Dedifferentiated amniotic fluid mesenchymal stem cell (primary cell): ENCODE results near the gene PRRC2B.

ENCODE experiments used
- DNase-seq: peaks from one replicate; pipeline ENCODE4 v3.0.0-alpha.2; 2016; ENCODE audit errors: extremely low spot score

PRRC2B gene

DNA sequence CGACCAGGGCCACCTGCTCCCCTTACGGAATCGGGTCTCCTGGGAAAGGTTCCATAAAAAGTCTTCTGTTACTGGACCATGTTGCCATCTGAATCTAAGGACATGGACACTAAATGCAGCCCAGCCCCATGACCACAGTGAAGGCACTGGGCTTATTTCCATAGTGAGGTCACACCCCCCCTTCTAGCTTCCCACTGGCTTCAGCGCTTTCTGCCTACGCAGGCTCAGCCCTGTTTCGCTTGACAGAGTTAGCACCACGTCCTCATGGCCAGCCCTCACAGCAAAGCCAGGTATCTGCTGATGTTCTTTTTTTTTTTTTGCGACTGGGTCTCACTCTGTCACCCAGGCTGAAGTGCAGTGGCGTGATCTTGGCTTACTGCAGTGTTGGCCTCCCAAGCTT, 123.0 kb downstream of the PRRC2B start:
- DNase-seq = no peak

DNA sequence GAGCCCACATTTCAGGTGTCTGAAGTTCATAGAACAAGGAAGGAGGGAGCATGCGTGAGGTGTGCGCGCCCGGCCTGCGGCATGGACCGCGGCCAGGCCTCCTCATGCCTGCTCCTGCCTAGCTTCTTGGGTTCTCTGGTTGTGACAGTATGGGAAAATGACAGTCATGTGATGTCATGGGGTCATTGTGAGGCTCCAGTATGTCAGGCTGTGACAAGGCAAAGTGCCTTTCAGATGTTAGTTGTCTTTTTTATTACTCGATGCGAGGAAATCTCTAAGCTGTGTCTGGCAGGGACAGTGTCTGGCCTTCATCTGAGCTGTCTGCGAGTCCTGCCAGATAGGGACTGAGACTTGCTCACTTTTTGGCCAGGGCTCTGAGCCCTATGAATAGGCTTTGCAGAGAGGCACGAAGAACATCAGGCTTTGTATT, 123.9 kb downstream of the PRRC2B start:
- no peak for DNase-seq

DNA sequence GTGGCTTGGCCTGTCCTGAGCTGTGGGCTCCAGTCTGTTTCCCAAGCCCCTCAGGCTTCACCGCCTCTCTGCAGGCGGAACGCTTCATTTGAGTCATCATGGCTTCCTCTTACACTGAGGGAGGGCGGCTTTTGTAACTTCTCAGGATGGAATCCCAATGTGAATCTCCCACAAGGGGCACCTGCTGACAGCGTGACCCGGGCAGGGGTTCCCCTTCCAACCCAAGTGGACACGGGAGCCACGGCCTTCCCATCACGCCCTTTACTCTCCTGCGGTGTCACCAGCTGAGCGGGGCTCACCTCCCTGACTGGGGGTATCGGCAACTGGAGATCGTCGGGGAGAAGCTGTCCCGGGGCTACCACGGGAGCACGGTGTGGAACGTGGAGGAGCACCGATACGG, 124.7 kb downstream of the PRRC2B start:
- DNase-seq = no peak

DNA sequence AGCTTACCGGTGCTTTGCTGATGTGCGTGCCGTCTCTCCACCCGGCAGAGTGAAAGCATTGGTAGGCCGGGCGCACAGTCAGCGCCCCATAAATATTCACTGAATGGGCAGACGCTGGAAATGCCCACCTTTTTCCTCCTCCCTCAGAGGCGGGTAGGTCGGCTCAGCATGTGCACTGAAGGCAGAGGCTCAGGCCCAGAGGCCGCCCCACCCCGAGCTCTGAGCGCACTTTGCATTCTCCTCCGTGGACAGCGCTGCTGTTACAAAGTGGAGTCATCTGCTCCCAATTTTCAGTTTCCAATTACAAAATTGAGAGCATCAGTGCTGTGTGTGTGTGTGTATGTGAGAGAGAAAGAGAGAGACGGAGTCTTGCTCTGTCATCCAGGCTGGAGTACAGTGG, 126.6 kb downstream of the PRRC2B start:
- DNase-seq = no peak

DNA sequence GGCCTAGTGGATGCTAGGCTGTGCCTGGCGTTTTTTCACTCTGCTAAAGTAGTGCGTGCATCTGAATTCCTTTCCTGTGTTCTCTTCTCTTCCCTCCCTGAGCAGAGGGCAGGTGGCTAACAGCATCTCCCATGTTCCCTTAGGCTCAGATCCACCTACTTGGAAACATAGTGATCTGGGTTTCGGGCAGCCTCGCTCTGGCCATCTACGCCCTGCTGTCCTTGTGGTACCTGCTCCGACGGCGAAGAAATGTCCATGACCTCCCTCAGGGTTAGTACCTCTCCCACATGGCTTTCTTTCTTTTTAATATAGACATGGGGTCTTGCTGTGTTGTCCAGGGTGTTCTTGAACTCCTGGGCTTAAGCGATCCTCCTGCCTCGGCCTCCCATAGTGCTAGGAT, 127.3 kb downstream of the PRRC2B start:
- DNase-seq = no peak

DNA sequence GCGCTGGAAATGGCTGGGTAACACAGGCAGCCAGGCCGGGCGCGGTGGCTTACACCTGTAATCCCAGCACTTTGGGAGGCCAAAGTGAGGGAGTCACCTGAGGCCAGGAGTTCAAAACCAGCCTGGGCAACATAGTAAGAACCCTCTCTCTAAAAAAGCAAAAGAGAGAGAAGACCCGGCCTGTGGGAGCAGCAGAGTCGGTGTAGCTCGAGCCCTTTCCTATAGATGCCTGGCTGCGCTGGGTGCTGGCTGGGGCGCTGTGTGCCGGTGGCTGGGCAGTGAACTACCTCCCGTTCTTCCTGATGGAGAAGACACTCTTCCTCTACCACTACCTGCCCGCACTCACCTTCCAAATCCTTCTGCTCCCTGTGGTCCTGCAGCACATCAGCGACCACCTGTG, 127.9 kb downstream of the PRRC2B start:
- DNase-seq = no peak

DNA sequence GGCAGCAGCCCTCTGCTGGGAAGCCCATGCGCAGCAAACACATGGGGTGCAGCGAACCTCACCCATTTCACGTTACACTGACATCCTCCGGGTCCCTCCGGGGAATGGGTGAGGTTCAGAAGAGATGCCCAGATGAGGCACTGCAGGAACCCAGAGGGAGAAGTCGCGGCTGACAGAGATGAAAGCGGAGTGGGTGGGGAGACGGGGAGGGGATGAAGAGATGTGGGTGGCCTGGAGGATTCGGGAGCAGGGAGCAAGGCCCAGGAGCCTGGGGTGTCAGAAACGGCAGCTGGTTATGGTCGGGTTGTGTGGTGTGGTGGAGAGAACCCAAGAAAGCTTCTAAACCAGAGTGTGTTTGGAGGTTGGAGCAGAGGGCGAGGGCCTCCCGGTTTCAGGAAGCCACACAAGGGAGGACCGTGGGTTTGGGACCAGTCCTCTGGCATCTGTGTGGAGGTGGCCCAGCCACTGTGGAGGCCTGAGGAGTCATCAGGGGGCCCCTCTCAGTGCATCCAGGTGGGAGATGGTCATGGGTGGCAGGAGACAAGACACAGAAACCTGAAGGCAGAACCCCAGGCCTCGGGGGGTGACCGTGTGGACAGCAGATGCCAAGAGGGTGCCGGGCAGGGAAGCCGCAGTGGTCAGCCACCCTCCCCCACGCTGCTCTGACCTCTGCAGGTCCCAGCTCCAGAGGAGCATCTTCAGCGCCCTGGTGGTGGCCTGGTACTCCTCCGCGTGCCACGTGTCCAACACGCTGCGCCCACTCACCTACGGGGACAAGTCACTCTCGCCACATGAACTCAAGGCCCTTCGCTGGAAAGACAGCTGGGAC, 128.6 kb downstream of the PRRC2B start:
- no peak for DNase-seq

DNA sequence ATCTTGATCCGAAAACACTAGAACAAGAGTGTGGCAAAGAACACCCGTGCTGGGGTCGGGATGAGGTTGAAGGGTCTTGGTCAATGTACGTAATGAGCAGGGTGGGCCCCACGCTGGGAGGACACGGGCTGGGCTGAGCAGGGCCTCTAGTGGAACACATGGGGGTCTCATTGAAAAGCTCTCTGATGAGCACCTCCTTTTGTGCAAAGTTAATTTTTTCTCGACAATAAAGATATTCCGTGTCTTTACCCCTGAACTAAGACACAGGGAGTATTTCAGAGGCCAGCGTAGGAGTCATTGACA, 129.2 kb downstream of the PRRC2B start:
- no peak for DNase-seq

DNA sequence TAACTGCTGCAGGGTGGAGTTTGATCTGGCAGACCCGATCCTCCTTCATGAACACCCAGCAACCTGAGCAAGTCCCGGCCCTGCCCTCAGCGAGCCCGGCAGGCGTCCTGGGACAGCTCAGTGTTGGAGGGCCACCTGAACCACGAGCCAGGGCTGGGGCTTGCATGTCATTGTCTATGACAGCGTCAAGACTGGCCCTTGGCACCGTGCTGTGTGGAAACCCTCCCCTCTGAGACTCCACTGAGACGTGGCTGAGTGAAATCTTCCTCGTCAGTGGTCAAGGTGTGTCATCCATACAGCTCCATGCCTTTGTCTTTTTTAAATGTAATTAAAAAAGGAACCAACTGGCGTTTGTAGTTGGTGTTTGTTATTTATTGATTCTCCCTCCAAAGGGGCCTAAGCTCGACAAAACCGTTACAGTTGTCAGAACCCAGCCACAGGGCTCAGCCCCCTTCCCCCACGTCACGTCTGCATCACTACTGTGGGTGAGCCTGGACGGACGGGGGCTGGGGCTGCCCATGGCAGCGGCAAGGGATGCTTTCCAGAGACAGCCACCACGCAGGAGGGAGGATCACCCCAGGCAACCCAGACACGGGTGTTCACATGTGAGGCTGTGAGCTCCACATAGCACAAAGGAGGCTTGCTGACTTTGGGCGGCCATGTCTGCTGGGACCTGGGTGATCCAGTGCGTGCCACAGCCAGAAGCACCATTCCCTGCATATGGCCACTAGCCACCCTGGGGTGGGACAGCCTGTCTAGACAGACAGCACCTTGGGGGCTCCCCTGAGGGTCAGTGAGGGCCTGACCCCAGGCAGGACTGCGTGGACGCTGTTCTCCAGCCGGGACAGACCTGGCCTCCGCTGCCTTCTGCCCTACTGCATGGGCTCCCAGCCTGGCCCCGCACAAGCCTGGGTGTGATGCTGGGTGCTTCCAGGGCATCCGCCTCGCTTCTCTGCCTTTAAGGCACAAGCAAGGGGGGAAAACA, 129.9 kb downstream of the PRRC2B start:
- DNase-seq = no peak

DNA sequence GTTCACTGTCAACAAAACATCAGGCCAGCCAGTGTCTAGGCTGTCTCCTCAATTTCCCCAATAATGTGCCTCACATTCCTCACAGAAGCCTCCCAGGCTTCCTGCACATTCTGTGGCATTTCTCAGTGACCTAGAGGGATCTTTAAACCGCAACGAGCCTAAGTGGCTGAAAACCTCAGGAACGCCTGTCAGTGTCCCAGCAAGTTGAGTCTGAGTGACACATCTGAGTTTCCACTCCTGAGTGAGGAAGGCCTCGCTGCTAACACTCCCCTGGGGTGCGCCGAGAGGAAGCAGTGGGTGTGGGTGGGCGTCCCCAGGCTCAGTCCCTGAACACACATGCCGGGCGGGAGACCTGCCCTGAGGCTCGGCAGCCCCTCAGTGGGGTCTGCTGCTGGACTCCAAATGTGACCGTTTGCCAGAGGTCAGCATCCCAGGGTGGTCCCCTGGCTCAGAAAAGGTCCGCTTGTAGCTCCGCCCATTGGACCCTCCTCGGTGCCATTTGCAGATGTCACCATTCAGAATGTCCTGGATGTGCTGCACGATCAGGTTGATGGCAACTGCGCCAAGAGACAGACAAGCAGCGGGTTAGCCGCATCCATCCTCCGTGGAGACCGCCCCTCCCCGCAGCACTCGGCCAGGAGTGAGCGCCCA, 130.9 kb downstream of the PRRC2B start:
- no peak for DNase-seq

DNA sequence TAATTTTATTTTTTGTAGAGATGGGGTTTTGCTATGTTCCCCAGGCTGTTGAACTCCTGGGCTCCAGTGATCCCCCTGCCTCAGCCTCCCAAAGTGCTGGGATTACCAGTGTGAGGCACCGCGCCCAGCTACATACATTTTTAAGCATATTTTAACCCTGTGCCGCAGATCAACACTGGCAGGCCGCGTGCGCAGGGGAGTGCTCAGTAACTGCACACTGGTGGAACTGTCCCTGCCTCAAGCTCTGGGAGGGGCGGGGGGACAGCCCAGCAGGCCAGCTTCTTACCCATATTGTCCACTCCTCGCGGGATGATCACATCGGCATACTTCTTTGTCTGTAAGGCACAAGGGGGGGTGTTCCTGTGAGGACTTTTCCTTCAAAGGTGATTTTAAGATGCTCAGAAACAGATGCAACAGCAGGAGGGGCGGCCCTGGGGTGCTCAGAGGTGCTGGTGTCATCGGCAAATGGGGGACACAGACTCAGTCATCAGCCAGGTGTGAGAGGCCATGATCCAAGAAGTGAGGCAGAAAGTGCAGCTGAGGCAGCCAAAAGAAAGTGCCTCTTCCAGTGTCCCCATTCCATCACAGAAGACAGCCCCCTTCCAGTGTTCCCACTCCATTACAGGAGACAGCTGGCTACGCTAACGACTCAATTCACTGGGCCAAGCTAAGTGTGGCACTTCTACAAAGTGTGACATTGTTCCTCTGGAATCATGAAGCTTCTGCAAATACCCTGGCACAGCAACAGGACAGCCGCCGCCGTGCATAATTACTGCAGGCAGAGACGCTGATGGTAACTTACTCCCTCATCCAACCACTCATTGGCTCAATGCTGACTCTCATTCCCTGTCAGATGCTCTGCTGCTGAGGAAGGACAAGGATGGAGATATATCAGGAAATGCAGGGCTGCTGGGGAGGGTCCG, 132.0 kb downstream of the PRRC2B start:
- no peak for DNase-seq

DNA sequence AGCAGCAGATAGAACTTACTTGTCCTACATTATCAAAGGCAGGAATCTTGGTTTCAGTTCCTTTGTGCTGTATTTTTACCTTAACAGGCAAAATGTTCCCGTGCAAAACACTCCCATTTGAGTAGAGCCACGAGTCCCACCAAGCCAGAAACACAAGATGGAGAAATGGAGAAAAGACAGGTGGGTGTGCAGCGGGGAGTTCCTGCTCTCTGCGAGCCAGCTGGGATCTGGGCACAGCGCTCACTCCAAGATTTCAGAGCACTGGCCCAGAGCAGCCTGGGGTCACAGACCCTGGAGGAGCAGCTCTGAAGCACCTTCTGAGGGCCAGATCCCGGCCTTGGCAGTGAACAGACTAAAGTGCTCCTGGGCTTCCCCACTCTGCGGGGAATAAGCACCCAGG, 134.3 kb downstream of the PRRC2B start:
- no peak for DNase-seq

DNA sequence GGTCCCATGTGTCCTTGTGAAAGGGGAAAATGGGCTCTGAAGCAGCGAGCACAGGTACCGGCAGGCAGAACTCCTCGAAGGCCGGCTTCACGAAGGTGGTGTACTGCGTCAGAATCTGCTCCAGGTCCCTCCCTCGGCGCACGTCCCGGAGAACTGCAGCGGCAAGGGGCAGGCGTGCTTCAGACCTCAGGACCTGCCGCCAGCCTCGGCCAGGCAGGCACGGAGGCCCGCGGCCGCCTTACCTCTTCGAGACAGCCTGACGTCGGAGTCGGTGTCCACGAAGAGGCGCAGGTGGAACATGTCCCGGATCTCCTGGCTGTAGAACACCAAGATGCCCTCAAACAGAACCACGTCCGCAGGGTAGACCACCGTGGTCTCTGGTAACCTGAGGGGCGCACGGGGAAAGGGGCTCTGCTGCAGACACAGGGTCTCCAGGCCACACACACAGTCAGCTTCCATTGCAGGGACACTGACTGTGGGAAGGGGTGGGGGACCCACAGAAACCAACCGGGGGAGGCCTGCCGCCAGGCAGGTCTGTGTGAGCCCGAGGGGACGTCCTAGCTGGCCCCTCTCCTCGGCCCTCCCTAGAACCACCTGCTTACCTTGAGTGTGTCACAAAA, 135.1 kb downstream of the PRRC2B start:
- no peak for DNase-seq

DNA sequence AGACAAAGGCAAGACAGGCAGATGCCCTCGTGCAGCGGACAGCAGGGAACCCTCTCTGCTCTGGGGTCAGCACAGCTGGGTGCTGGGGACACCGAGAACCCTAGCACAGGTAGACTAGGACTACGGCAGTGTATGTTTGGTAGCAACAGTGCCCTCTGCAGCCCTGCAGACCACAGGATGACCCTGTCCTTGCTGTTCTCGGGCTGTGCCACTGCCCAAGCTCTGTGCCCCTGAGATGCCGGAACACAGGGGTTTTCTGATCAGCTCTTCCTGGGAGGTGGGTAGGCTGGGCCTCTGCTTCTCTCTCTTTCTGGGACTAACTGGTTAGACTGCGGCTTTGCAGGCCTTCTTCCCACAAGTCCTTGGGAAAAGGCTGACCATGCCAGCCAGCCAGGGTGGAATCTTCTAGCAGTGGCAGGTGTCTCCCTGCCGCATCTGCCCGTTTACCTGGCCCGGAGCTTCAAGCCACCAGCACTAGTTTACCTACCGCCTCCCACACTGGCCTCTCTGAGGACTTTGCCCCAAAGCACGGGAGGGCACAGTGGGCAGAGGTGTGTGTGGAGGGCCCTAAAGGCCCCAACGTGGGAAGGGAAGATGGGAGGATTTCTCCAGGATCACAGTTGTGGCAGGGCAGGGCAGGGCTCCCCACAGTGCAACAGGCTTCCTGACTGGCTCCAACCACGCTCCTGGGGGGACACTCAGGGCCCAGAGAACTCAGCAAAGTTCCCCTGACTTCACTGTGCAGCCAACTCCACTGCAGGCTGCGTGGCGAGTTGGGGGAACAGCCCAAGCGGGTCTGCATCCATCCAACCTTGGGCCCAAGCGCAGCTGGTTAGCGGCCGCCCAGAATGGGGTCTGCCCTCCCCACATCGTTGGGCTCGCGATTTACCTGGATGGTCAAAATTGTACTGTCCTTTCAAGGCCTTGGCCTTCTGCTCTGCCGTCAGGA, 136.0 kb downstream of the PRRC2B start:
- DNase-seq = no peak

DNA sequence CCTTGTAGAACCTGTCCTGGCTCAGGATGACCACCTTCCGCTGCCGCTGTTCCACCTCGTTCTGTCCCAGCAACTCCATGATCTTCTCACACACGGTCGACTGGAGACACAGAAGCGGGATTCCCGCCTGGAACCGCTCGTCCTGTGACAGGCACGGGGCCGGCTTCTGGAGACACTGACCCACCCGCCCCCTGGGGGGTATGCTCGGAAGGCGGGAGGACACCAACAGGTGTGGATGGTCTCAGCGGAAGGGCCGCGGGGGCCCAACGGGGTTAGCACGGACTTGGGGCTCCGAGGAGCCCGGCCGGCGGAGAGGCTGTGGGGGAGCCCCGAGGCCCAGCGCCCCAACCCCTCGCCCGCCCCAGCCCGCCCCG, 136.6 kb downstream of the PRRC2B start:
- DNase-seq = no peak

DNA sequence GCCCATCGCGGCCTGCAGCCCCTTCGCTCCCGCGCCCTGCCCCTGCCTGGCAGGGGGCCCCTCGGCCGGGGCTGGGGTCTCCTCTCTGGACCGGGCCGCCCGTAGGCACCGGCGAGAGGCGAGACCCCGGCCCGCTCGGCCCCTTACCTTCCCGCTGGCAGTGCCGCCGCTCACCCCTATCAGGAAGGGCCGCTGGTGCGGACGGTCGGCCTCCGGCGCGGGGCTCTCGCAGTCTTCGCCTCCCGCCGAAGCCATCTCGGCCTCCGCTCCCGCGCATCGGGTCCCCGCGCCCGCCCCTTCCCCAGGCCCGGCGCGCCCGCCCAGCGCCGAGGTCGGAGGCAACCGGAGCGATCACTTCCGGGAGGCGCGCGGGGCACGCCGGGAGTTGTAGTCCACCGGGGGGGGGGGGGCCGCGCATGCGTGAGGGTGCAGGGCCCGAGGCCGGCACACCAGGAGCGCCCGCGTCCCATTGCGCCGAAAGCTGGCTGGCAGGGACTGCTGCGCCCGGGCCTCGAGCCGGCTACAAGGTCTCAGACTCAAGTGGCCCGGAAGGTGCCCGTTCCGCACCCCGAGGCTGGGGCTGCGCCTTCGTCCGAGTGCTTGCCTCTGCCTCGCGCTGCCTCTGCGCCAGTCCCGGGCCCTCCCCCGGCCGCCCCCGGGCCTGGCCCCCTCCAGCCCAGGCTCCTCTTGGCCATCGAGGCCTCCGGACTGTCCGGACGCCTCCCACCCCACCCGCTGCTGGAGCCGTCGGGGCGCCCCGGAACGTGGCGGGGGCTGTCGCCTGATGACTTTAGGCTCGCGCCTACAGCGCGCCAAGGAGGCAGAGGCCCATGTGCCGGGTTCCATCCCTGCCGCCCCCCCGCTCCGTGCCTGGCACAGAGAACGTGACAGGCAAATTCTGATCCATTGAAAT, 137.3 kb downstream of the PRRC2B start, which contains the start of gene UCK1:
Gene UCK1, minus strand, starts transcription at position 344 of the 913 bp plus-strand sequence. Its CDS starts 89 bp downstream, at position 255.
- peak; percentile 61 for DNase-seq

DNA sequence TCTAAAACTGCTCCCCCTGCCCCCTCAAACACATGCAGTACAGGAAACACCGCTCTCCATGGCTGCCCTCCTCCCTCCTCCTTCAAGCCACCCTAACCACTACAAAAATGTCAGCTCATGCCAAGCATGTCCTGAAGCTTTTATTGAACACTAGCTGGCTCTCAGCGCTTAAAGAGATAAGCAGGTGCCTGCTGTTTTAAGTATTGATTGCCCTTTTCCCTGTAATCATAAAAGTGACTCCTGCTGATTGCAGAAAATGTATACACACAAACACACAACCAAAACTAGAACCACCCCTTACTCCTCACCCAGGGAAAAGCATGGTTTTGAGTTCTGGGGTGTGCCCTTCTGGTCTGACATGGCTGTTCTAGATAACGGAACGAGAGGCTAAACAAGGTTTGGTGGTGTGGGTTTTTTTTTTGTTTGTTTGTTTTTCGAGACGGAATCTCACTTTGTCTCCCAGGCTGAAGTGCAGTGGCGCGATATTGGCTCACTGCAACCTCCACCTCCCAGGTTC, 140.9 kb downstream of the PRRC2B start:
- no peak for DNase-seq

DNA sequence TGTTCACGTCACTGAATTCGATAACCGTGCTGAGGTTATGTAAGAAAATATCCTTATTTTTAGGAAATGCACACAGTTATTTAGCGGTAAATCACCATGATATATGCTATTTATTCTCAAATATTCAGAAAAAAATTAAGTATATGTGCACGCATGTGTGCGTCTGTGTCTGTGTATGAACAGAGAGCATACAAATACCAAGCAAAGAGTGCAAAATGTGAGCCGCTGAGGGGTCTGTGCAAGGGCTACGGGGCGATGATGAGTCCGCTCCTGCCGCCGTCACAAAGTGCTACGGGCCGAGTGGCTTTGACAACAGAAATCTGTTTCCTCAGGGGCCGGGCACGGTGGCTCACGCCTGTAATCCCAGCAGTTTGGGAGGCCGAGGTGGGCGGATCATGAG, 144.1 kb downstream of the PRRC2B start:
- DNase-seq = no peak
